Coronary artery (tissue), 2 donors: ENCODE results near the gene UNC119B.

Experiments used
- DNase-seq: peaks from one replicate; pipeline ENCODE4 v3.0.0-alpha.2; 2017; ENCODE audit warnings: low spot score
- H3K27ac ChIP-seq, 2 donors: fragments of 200-600 bp; sonication (generic); one replicate each; pipeline ENCODE4 v1.5.1; 2016 to 2019
- H3K4me3 ChIP-seq: fragments of 200-600 bp; sonication (generic); 2 replicates; pipeline ENCODE4 v1.5.1; 2016; ENCODE audit warnings: mild to moderate bottlenecking, moderate library complexity
- CTCF ChIP-seq: fragments of 200-600 bp; sonication (generic); IDR thresholded peaks from one replicate; pipeline ENCODE4 v1.5.1; 2019; ENCODE audit warnings: antibody characterized with exemption

UNC119B gene

GRCh38 chr12:120684523-120684932 is 25.7 kb upstream of the UNC119B start:
- H3K4me3 ChIP-seq, result no peak overlapping the region
- DNase-seq, result no peak
- H3K27ac ChIP-seq, result peak overlapping the region in 1 of 2 donors; percentile 37
- TF ChIP-seq CTCF, result no peak

- Histone ChIP-seq H3K27ac (no peak overlapping the region), H3K4me3 (no peak overlapping the region)
- no peak for TF ChIP-seq CTCF
- DNase-seq, result no peak
Observed at GRCh38 chr12:120685522-120685921, 24.7 kb upstream of the UNC119B start.

- TF ChIP-seq CTCF, result no peak
- peak overlapping the region; percentile 90 for H3K4me3 ChIP-seq
- H3K27ac ChIP-seq, result peak overlapping the region; percentile 96 to 97
- peak; percentile 98 for DNase-seq
Observed at GRCh38 chr12:120686151-120686689, 24.0 kb upstream of the UNC119B start.

GRCh38 chr12:120686690-120687577 is 23.3 kb upstream of the UNC119B start, which contains the start of gene MLEC:
Gene MLEC (plus strand): TSS chr12:120687149. CDS start chr12:120687297, 148 bp downstream.
- Histone ChIP-seq H3K4me3 (peak within 1 kb of the TSS; percentile 90), H3K27ac (peak within 1 kb of the TSS; percentile 96 to 97)
- peak; percentile 99 for DNase-seq
- TF ChIP-seq CTCF, result peak; percentile 6

- no peak for DNase-seq
- TF ChIP-seq CTCF, result no peak
- H3K27ac ChIP-seq, result peak overlapping the region; percentile 96 to 97
- peak overlapping the region; percentile 90 for H3K4me3 ChIP-seq
Observed at GRCh38 chr12:120687578-120688289, 22.5 kb upstream of the UNC119B start.

- peak overlapping the region; percentile 90 for H3K4me3 ChIP-seq
- peak overlapping the region; percentile 96 to 97 for H3K27ac ChIP-seq
- no peak for TF ChIP-seq CTCF
- DNase-seq, result no peak
Observed at GRCh38 chr12:120688527-120689071, 21.7 kb upstream of the UNC119B start.
